Hepatocyte (in vitro differentiated cells): ENCODE data around the gene OPRM1.

Source experiments
- CTCF ChIP-seq: fragments of 200-600 bp; sonication (generic); IDR thresholded peaks from 2 replicates; pipeline ENCODE4 v1.5.1; 2016; ENCODE audit warnings: antibody characterized with exemption, mild to moderate bottlenecking; ENCODE audit not compliant: poor library complexity
- EZH2 ChIP-seq: fragments of 200-600 bp; sonication (generic); IDR thresholded peaks from 2 replicates; pipeline ENCODE4 v1.6.1; 2016; ENCODE audit warnings: antibody characterized with exemption, mild to moderate bottlenecking, borderline replicate concordance

- no peak for TF ChIP-seq CTCF
- TF ChIP-seq EZH2 = no peak
Observed at GRCh38 chr6:154001494-154002285, 37.4 kb upstream of the OPRM1 start.
